HG03575 (cell line): ENCODE results near the gene PSAPL1.

Experiments used
- ATAC-seq: cut with Tn5 transposase; IDR thresholded peaks from one replicate; pipeline ENCODE4 v1.9.1; 2021; ENCODE audit not compliant: unreplicated experiment, insufficient number of reproducible peaks, low FRiP score; ENCODE audit errors: extremely low read depth

Gene PSAPL1, protein sequence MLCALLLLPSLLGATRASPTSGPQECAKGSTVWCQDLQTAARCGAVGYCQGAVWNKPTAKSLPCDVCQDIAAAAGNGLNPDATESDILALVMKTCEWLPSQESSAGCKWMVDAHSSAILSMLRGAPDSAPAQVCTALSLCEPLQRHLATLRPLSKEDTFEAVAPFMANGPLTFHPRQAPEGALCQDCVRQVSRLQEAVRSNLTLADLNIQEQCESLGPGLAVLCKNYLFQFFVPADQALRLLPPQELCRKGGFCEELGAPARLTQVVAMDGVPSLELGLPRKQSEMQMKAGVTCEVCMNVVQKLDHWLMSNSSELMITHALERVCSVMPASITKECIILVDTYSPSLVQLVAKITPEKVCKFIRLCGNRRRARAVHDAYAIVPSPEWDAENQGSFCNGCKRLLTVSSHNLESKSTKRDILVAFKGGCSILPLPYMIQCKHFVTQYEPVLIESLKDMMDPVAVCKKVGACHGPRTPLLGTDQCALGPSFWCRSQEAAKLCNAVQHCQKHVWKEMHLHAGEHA

DNA sequence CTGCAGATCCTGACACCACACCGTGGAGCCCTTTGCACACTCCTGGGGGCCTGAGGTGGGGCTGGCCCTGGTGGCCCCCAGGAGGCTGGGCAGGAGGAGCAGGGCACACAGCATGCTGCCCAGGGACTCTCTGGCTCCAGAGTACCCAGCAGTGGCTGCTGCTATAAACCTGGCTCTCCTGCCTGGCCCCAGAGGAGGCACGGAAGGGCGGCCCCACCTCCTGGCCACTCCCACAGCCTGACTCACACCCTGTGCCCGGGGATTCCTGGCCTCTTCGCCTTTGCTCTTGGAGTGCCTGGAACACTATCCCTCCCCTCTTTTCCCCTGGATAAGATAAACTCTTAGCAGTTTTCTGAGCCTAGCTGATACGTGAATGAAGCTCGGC, at the start of gene PSAPL1:
TSS of gene PSAPL1 (minus strand) at position 165 of the 385 bp plus-strand sequence. CDS start at position 114, 51 bp downstream.
- no peak for ATAC-seq

DNA sequence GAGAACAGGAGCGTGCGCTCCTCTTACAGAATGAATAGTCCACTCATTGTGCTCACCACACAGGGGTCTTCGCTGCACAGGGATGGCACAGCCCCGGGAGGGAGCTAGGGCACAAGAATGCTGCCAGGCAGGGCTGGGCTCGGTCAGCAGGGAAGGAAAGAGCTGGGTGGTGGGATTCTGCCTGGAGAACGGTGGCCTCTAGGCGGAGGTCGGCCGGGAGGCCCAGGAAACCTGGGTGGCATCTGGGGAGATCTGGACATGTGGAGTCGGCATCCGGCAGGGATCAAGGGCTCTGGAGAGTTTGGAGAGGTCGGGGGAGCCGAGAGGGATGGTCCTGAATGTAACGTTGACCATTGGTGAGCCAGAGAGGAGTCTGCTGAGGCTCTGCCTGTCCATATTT, 46.5 kb upstream of the PSAPL1 start:
- ATAC-seq = no peak

DNA sequence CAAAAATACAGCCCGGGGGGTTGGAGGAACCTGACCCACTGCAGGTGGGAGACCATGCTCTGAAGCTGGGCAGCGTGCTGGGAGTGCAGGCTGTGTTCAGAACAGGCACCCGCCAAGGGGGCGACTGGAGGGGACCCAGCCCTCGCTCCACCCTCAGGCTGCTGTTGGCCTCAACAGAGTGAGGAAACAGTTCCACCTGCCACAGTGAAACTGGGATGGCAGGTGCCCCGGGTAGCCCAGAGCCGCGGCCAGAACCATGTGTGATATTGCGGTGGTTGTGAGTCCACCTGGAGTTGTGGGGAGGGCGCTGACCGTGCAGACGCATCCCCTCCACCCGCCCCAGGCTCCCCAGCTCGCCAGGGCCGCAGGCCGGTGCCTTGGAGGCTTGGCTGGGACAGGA, 45.7 kb upstream of the PSAPL1 start:
- no peak for ATAC-seq

DNA sequence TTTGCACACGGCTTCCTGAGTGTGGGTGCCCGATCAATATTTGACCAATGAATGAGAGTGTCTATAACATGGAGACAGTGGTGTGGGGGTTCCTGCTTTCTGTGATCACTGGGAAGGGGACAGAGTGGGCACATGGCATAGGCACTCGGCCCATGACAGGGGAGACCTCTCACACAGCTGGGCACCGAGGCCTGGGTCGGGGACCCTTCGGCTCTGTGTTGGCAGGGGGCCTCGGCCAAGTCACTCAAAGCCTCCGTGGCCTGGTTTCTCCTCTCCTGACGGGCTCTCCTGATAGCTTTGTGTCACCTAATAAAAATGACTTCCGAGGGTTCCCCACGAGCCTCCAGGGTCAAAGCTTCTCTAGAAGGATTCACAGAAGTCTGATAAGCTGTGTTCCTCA, 43.9 kb upstream of the PSAPL1 start:
- ATAC-seq = no peak

DNA sequence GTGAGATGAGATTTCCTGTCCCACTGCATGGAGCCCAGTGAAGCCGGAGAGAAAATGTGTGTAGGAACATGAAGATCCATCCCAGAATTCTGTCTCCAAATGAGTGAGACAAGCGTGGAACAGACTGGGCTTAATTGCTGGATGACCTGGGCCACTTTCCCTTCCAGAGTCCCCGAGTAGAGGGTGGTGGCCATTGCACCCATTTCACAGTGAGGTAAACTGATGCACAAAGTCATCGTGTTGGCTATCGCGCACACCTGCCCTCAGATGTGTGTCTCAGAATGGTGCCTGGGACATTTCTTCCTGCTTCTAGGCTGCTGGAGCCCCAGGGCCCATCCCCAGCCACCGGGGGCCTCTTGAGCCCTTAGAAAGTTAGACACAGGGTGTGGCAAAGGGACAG, 43.0 kb upstream of the PSAPL1 start:
- ATAC-seq = no peak

DNA sequence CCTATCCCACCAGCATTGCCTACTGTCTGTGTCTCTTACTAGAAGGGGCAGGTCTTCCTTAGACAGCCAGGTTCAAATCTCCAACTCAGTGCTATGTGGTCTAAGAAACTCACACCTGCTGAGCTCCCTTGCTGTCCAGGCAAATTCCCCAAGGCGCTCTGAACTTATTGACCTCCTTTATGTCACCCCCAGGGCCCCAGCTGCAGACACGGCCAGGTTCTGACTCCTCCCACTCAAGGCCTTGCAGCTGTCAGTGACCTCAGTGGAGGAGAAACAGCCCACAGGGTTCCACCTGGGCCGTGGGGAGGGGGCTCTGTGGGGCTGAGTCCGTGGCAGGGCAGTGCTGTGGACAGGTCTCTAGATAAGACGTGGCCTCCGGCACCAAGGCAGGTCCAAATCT, 42.1 kb upstream of the PSAPL1 start:
- ATAC-seq = no peak

DNA sequence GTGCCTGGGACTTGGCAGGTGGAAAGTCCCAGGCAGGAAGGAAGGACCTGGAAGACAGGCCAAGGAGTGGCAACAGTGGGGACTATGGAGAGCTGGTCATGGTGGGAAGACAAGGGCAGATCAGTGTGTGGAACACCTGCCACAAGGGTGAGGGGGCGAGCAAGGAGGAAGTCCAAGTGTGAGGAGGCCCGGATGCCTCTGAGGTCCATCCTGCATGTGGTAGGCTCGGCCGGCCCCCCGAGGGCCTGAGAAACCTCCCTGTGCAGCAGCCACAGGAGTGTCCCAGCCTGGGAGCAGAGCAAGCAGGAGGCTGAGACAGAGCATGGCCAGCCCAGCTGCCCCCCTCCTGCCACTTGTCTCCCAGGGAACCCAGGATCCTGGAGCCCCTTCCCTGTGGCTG, 40.5 kb upstream of the PSAPL1 start:
- ATAC-seq = no peak

DNA sequence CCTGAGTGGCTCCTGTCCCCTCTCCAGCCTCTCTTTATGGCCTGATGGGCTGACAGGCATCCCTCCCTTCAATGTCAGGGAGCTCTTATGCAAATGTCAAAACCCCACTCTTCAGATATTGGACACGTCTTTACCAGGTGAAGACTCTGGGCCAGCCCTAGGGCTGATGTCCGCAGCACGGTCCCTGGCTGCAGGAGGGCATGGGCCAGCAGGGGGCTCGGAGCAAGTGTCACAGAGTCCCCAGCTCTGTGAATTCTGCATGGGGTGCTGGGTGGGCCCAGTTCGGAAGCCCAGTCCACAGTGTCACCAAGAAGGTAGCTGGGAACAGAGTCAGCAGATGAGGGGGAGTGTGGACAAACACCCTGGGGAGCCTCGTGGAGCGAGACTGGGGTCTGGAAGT, 39.6 kb upstream of the PSAPL1 start:
- no peak for ATAC-seq

DNA sequence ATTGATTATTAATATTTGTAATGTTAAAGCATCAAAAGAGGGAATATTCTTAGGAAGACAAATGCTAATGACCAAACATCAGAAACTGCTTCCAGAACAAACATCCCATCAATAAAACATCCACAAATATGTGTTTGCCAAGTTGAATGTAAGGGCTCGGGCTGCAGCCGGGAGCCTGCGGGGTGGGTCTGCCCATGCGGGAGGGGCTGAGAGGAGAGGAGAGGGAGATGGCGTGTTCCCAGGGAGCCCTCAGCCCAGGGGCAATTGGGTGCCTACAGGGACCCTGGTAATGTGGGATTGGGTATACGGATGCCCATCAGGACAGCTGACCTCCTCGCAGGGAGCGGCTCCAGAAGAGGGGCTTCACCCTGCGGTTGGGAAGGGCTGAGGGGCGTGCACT, 38.4 kb upstream of the PSAPL1 start:
- ATAC-seq = no peak

DNA sequence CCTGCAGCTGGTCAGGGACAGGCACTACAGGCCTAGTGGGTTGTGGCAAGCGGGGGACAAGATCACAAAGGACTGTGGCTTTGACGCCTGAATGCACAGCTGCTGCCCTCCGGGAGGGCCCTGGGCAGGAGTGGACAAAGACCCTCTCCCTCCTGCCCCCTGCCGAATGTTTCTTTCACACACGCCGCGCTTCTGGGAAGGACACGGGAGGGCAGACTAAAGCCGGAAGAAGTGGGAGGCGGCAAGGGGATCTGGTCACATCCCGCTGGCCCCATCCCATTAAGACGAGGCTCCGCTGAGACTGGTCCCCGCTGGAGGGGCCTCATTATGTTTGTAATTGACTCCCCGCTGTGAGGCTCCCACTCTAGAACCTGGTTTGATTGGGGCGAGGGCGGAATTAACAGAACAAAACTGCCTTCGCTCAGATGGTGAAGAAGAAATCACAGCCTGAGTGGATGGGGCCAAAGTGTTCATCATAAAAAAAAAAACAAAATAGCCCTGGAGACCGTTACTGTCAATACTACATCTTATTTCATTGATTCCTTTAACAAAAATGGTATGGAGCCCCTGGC, 37.8 kb upstream of the PSAPL1 start:
- ATAC-seq = no peak

DNA sequence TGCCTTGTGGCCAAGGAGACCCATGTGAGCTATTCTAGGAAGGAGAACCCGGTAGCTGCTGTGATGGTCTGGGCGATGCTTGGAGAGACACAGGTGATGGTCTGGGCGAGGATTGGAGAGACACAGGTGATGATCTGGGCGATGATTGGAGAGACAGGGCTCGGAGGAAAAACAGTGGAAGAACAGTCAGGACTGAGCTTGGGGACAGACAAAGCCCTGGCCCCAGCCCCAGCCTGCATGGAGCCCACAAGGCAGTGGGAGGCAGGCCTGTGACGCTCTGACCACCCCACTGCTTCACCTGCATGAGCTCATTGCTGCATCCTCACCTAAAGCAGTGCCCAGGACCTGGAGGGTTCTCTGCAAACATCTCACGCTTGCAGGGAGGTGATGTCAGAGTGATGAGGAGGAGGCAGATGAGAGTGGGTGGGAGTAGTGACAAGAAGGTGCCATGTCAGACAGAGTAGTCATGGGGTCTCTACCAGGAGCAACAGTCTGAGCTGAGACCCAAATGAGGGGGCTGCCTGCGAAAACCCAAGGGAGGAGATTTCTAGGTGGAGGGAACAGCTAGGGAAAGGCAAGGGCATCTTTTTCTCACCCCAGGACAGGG, 35.9 kb upstream of the PSAPL1 start:
- ATAC-seq = no peak

DNA sequence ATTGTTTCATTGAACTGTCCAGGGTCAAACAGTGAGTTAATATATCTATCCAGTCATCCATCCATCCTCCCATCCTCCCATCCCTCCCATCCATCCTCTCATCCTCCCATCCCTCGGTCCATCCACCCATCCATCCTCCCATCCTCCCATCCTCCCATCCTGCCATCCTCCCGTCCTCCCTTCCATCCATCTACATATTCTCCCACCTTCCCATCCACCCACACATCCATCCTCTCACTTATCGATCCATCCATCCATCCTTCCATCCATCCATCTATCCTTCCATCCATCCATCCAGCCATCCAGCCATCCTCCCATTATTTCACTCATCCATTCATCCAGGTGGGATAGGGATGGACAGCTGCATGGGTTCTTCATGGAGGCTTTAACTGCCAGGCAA, 35.4 kb upstream of the PSAPL1 start:
- ATAC-seq = no peak

DNA sequence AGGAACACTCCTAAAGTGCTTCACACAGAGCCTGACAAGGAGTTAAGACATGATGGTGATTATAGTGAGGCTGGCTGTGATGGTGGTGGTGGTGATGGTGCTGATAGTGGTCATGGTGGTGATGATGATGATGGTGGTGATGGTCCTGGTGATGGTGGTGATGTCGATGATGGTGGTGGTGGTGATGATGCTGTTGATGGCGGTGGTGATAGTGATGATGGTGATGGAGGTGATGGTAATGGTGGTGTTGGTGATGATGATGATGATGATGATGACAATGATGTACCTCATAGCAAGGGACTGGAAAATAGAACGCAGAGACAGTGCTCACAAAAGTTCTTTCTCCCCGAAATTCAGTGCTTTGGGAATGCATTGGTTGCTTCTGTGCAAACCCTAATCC, 34.3 kb upstream of the PSAPL1 start:
- no peak for ATAC-seq

DNA sequence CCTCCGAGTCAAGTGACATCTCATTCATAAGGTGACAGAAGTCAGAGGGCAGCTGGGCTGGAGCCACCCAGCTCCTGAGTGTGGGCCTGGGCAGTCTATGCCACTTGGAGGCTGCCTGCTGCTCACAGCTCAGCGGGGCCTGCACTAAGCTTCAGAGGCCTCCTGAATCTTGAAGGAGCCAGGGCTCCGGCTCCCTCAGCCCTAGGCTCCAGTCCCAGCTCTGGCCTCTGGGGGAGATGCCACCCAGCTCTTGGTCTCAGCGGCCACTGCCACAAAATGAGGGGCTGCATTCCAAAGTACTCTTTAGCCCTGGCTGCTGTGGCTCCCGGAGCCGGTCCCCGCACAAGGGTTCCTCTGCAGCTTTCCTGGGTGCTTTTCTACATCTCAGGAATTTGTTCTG, 32.7 kb upstream of the PSAPL1 start:
- no peak for ATAC-seq

DNA sequence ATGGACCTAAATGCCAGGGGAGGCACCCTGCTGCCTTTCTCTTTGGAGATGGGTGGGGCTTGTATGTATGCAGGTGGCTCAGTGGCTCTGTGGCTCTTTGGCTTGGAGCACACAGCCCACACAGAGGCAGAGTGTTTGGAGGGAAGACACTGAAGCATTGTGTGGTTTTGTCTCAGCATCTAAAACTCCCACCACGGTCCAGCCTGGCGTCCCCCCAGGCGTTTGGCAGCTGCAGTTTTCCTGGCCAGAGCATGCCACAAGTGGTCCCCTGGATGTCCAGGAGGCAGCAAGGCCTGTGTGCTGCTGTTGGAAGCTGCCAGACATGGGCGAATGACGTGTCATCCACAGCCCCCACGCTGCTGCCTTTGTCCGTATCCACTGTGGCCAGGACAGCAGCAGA, 32.2 kb upstream of the PSAPL1 start:
- ATAC-seq = no peak

DNA sequence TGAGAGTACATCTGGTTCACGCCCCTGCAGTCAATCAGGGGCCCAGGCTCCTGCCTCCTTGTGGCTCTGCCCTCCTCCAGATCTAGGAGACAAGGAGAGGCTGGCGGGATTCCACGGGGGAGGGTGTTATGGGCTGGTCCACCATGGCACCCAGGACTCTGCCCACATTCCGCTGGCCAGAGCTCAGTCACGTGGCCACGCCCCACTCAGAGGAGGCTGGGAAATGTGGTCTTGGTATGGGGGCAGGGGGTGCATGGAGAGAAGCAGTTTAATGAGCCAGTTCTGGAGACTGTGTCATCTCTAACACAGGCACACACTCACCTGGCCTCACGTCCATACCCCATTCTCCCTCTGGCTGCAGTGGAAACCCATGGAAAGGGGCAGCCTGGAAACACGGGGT, 31.5 kb upstream of the PSAPL1 start:
- no peak for ATAC-seq

DNA sequence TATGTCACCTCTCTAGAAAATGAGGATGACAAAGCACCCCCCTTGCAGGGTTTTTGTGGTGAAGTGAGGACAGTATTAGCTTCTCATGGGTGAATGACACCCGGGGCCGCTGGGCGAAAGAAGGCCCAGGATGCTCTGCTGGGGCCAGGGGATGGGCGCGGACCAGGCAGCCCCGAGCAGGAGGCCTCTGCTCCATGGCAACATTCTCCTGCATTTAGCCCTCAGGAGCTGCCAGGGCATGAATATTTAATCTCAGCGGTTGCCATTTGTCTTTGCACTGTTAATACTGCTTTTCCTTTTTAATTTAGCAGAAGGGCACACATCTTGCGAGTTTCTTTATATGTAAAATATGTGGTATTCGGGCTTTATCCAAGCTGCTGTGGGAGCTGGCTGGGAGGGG, 30.3 kb upstream of the PSAPL1 start:
- no peak for ATAC-seq

DNA sequence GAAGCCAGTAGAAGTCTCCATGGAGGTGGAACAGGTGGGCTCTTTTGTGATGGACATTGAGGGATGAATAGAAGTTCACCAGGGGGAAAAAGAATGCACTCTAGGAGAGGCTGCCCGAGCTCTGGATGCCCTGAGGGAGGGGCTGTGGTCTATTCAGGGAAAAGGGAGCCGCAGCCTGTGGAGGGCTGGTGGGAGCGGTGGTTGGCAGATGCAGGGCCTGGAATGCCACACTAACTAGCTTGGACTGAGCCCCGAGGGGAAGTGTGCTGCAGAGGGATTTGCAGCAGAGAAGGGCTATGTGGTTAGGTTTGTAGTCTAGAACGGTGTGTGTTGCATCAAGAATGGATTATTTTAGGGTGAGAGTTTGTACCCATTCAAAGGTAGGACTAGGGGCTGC, 29.5 kb upstream of the PSAPL1 start:
- ATAC-seq = no peak

DNA sequence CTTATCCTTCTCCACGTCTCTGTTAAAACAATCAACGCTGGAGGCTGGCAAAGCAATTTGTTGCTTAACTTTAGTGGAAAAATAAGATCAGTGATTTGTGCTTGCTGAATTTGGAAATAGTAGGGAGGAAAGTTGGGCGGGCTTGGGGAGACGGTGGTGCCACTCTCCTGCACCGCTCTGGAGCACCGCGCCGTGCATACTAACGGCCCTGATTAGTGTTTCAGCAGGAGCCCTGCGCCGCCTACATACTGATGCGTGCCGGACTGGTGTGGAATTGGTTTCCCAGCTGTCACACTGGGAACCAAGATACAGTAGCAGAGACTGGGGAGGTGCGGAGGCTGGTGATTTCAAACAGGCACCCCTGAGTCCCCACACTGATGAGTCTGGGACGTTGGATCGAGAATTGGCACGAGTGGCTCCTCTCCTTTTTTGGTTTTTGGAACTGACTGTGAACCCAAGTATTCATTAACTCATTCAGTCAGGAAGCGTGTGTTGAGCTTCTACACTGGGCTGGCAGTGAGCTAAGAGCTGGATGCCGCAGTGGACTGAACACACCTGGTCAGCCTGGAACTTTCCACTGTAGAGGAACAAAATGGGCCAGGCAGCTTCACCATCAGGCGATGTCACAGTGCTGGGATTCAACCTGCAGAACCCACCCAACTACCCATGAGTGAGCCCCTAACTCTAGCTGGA, 29.0 kb upstream of the PSAPL1 start:
- ATAC-seq = no peak

DNA sequence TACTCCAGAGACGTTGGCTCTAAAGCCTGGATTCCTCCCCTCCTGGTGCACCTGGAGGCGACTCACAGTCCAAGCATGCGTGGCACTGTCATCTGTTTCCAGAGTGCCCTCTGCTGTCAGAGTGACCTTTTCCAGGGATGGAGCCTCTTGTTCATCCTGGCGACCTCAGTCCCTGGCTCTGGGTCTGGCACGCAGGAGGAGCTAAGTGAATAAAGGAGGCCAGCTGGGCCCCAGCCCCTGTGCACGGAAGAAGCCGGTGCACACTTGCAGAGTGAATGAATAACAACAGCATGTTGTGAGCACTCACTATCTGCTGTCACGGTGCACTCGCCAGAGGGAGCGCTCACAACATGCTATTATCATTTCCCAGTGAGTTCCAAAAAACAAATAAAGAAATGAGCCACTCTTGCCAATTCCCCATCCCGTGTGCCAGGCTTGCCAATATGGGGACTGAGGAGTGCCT, 27.8 kb upstream of the PSAPL1 start:
- no peak for ATAC-seq
